ENCODE data around the gene NQO1. TPM values are rescaled to one million over a fixed set of nuclear protein-coding genes. Genes with fewer than 3 reads are reported as not detected.

NQO1 gene
- total RNA-seq, 2 donors from 2014 or later, result 26.5 to 36.6 TPM

- no peak overlapping the region for H3K27ac ChIP-seq
- intact Hi-C loops (cut with DNase I), result no loop called here
- H3K9me3 ChIP-seq, result no peaks in the 10 kb centered on the region
- H3K4me3 ChIP-seq, result no peak overlapping the region
- no peak for ATAC-seq
- TF ChIP-seq CTCF (IDR thresholded peaks at IDR 0.05) (no peak), POLR2A (IDR thresholded peaks at IDR 0.05) (no peak)
- DNase-seq, result no peak
- H3K27me3 ChIP-seq, result no peaks in the 10 kb centered on the region
- H3K36me3 ChIP-seq (replicated peaks in 1 of 2; ENCODE audit: insufficient read depth in 1 of 2, low read depth in 2 of 2), result peaks cover 0 to 7% of the 10 kb centered on the region in 2 donors
- H3K4me1 ChIP-seq, result no peaks in the 10 kb centered on the region
Measured at GRCh38 chr16:69680358-69680757, 46.0 kb downstream of the NQO1 start.

DNA sequence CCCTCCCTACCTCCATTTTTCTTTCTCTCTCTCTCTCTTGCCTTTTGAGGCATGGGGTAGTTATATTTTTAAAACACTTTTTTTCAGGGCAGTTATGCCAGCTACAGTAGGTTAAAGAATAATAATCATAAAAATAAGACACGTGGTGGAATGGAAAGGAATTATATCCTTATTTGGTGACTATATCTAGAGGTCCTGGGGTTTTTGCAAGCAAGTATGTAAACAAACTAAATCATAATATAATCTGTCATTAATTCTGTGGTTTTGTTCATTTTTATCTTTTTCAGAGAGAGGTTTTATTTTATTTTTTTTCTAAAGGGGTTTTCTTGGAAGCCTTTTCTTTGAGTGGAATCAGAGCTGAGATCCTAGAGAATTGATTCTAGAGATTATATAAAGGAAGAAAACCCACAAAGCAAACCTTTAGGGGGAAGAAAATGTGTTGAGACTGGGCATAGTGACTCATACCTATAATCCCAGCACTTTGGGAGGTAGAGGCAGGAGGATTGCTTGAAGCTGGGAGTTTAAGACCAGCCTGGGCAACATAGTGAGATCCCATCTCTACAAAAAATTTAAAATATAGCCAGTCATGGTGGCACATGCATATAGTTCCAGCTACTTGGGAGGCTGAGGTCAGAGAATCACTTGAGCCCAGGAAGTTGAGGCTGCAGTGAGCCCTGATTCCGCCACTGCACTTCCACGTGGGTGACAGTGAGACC is 53.2 kb downstream of the NQO1 start:
- peaks cover 0 to 12% of the 10 kb centered on the region in 2 donors for H3K36me3 ChIP-seq (replicated peaks in 1 of 2; ENCODE audit: insufficient read depth in 1 of 2, low read depth in 2 of 2)
- TF ChIP-seq POLR2A (IDR thresholded peaks at IDR 0.05) (no peak), CTCF (IDR thresholded peaks at IDR 0.05) (no peak)

DNA sequence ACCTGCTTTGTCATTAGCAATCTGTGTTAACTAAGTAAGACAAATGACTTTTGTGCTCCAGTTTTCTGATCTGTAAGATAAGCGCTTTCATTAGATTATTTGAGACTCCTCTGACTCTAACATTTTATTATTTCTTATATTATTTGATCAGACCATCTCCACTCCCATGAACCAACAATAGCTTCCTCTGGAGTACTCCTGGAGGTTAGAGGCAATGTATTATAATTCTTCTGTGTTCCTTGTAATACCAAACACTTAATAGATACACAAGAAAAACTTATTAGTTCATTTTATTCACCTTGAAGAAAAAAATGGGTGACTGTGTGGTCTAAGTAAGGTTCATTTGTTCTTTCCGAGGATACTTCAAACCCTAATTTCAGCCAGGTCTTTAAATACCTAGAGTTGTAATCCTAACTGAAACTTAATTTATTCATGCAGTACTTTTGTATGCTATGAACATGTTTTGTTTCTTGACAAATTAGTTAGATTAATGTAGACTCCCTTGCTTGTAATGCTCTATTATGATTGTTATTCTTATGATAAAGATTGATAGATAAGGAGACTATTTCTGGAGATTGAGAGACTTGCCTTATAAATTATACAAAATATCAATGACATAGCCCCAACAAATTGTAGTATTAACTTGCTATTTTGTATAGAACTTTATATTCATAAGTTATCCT is 53.9 kb downstream of the NQO1 start:
- Histone ChIP-seq H3K27me3 (no peaks in the 10 kb centered on the region), H3K4me3 (no peak overlapping the region), H3K4me1 (peaks cover 11% of the 10 kb centered on the region), H3K36me3 (replicated peaks in 1 of 2; ENCODE audit: insufficient read depth in 1 of 2, low read depth in 2 of 2) (peaks cover 0 to 9% of the 10 kb centered on the region in 2 donors), H3K9me3 (no peaks in the 10 kb centered on the region), H3K27ac (no peak overlapping the region)
- TF ChIP-seq POLR2A (IDR thresholded peaks at IDR 0.05) (no peak), CTCF (IDR thresholded peaks at IDR 0.05) (no peak)
- DNase-seq (no peak), ATAC-seq (no peak)
- intact Hi-C loops (cut with DNase I), result no loop called here
- 93 to 94% methylated on average over 2 of the region's 2 CpGs for WGBS, 2 donors

More for the DNA sequence above, 53.2 kb downstream of the NQO1 start:
- H3K27ac ChIP-seq, result no peak overlapping the region
- H3K4me1 ChIP-seq, result peaks cover 11% of the 10 kb centered on the region
- 61 to 91% methylated on average over 3 of the region's 3 CpGs for WGBS, 2 donors
- H3K27me3 ChIP-seq, result no peaks in the 10 kb centered on the region
- intact Hi-C loops (cut with DNase I), result no loop called here
- ATAC-seq (no peak), DNase-seq (no peak)
- H3K9me3 ChIP-seq, result no peaks in the 10 kb centered on the region
- H3K4me3 ChIP-seq, result no peak overlapping the region

GRCh38 chr16:69669577-69669976 is 56.8 kb downstream of the NQO1 start:
- Histone ChIP-seq H3K27me3 (no peaks in the 10 kb centered on the region), H3K9me3 (no peaks in the 10 kb centered on the region), H3K4me3 (no peak overlapping the region), H3K27ac (no peak overlapping the region), H3K36me3 (replicated peaks in 1 of 2; ENCODE audit: insufficient read depth in 1 of 2, low read depth in 2 of 2) (peaks cover 0 to 9% of the 10 kb centered on the region in 2 donors), H3K4me1 (peaks cover 11% of the 10 kb centered on the region)
- DNase-seq (peak in 1 of 4 donors; percentile 7), ATAC-seq (peak; percentile 74)
- intact Hi-C loops (cut with DNase I), result no loop called here
- TF ChIP-seq POLR2A (IDR thresholded peaks at IDR 0.05) (no peak), CTCF (IDR thresholded peaks at IDR 0.05) (no peak)
- 4 to 13% methylated on average over 1 of the region's 1 CpG for WGBS, 2 donors

All from body of pancreas (tissue), 4 donors.